ENCODE data around the gene LCP2.
"Not testable (repeated sequence)": the region's sequence is repeated elsewhere in the genome, so short reads cannot be mapped to it uniquely, and the experiment has no call there.

The LCP2 gene

GRCh38 chr5:170270293-170271069 lies 27.1 kb downstream of the LCP2 start:
- no peak for DNase-seq

- DNase-seq = peak; percentile 46
These were observed 28.0 kb downstream of the LCP2 start for GRCh38 chr5:170269579-170269978.

- no peak for DNase-seq
These were observed 28.7 kb downstream of the LCP2 start for GRCh38 chr5:170268884-170269283.

GRCh38 chr5:170268153-170268689 lies 29.4 kb downstream of the LCP2 start:
- DNase-seq = no peak

- DNase-seq = peak; percentile 80
These were observed 30.0 kb downstream of the LCP2 start for GRCh38 chr5:170267431-170268152.

- peak; percentile 47 for DNase-seq
These were observed 30.8 kb downstream of the LCP2 start for GRCh38 chr5:170266570-170267381.

- no peak for DNase-seq
These were observed 32.1 kb downstream of the LCP2 start for GRCh38 chr5:170265522-170265921.

- DNase-seq = no peak
These were observed 33.7 kb downstream of the LCP2 start for GRCh38 chr5:170263906-170264305.

- peak; percentile 41 for DNase-seq
These were observed 35.2 kb downstream of the LCP2 start for GRCh38 chr5:170262061-170263045.

- DNase-seq = no peak
These were observed 36.0 kb downstream of the LCP2 start for GRCh38 chr5:170261528-170262043.

GRCh38 chr5:170257370-170257769 lies 40.2 kb downstream of the LCP2 start:
- no peak for DNase-seq

- no peak for DNase-seq
These were observed 41.0 kb downstream of the LCP2 start for GRCh38 chr5:170256571-170256970.

- DNase-seq = peak; percentile 75
These were observed 43.5 kb downstream of the LCP2 start for GRCh38 chr5:170254056-170254455.

GRCh38 chr5:170252720-170253350 lies 44.7 kb downstream of the LCP2 start:
- no peak for DNase-seq

- DNase-seq = no peak
These were observed 45.5 kb downstream of the LCP2 start for GRCh38 chr5:170252109-170252508.

GRCh38 chr5:170251462-170251861 lies 46.1 kb downstream of the LCP2 start:
- no peak for DNase-seq

- no peak for DNase-seq
These were observed 46.7 kb downstream of the LCP2 start for GRCh38 chr5:170250810-170251317.

GRCh38 chr5:170249355-170249754 lies 48.2 kb downstream of the LCP2 start:
- no peak for DNase-seq

GRCh38 chr5:170248931-170249227 lies 48.7 kb downstream of the LCP2 start:
- DNase-seq = not testable (repeated sequence)

- DNase-seq = no peak
These were observed 49.2 kb downstream of the LCP2 start for GRCh38 chr5:170248172-170248930.
